H1 (cell line): ENCODE data around the gene OR52N2. TPM values are rescaled to one million over a fixed set of nuclear protein-coding genes. Genes with fewer than 3 reads are reported as not detected.

Experiments
- CTCF ChIA-PET: fragments of 300-600 bp; sonication (Branson Sonifier 250); formaldehyde crosslinking; loops from one replicate; lab custom pipeline; 2021; ENCODE audit not compliant: partially characterized antibody; lab: Charles Lee
- POLR2A ChIA-PET: fragments of 300-600 bp; sonication (Branson Sonifier 250); formaldehyde crosslinking; loops from one replicate; lab custom pipeline; 2021; ENCODE audit warnings: inconsistent platforms; ENCODE audit not compliant: partially characterized antibody; lab: Charles Lee
- DNase-seq, 2 experiments: peaks; one replicate each; pipeline versions ENCODE4 v3.0.0 to v3.0.0-alpha.2; 2010 to 2022; ENCODE audit warnings: low spot score in 2 of 2, low read depth in 1 of 2, mixed read lengths in 1 of 2
- FAIRE-seq: peaks from 2 replicates; lab custom pipeline; 2011; peaks lifted over from hg19 to GRCh38; lab: Jason Lieb, UNC
- H2AFZ ChIP-seq: 2 replicates; pipeline ENCODE4 v1.8.1; 2012; ENCODE audit warnings: low read length, inconsistent platforms
- H2AK5ac ChIP-seq: 2 replicates; pipeline ENCODE4 v1.6.1; 2013; ENCODE audit warnings: low read depth, low read length
- H2BK120ac ChIP-seq: replicated peaks from 2 replicates; pipeline ENCODE3; 2013; ENCODE audit warnings: low read depth, low read length, inconsistent platforms
- H2BK12ac ChIP-seq: 2 replicates; pipeline ENCODE4 v1.6.1; 2013; ENCODE audit warnings: low read depth, low read length
- H2BK15ac ChIP-seq: 2 replicates; pipeline ENCODE4 v1.6.1; 2013; ENCODE audit warnings: low read length
- H2BK20ac ChIP-seq: 2 replicates; pipeline ENCODE4 v1.6.1; 2013; ENCODE audit warnings: low read length
- H2BK5ac ChIP-seq: 2 replicates; pipeline ENCODE4 v1.6.1; 2013; ENCODE audit warnings: low read depth, low read length
- H3K14ac ChIP-seq: 2 replicates; pipeline ENCODE4 v1.6.1; 2013; ENCODE audit warnings: inconsistent platforms; ENCODE audit not compliant: insufficient read length
- H3K18ac ChIP-seq: 2 replicates; pipeline ENCODE4 v1.6.1; 2013; ENCODE audit warnings: low read length; ENCODE audit errors: extremely low read depth
- H3K23ac ChIP-seq: 2 replicates; pipeline ENCODE4 v1.6.1; 2013; ENCODE audit warnings: inconsistent platforms; ENCODE audit not compliant: insufficient read length
- H3K23me2 ChIP-seq: 2 replicates; pipeline ENCODE4 v1.6.1; 2013; ENCODE audit warnings: low read depth, low read length
- H3K27ac ChIP-seq: 2 replicates; pipeline ENCODE4 v1.6.1; 2011; ENCODE audit warnings: low read depth, low read length, inconsistent platforms
- H3K27me3 ChIP-seq, 4 experiments: replicated peaks in 1 of 4; 1 replicate in 1 of 4; 2 replicates in 3 of 4; pipeline versions ENCODE4 v1.6.1 to v1.8.1; 2011 to 2013; ENCODE audit warnings: low read length in 3 of 4, mild to moderate bottlenecking in 3 of 4, inconsistent platforms in 2 of 4, mixed read lengths in 2 of 4, moderate library complexity in 1 of 4; ENCODE audit not compliant: control insufficient read depth in 3 of 4, insufficient read depth in 3 of 4; ENCODE audit errors: extremely low read depth in 1 of 4
- H3K36me3 ChIP-seq, 4 experiments: 2 replicates each; pipeline versions ENCODE4 v1.6.1 to v1.8.1; 2011 to 2013; ENCODE audit warnings: mild to moderate bottlenecking in 4 of 4, low read length in 3 of 4, moderate library complexity in 2 of 4, control low read depth in 1 of 4, inconsistent platforms in 1 of 4; ENCODE audit not compliant: insufficient read depth in 4 of 4, control insufficient read depth in 2 of 4
- H3K4ac ChIP-seq: replicated peaks from 2 replicates; pipeline ENCODE3; 2013; ENCODE audit warnings: low read length, low read depth, mixed read lengths, inconsistent platforms; ENCODE audit not compliant: insufficient read length
- H3K4me1 ChIP-seq, 4 experiments: replicated peaks in 1 of 4; 1 replicate in 1 of 4; 2 replicates in 3 of 4; pipeline versions ENCODE4 v1.6.1 to v1.8.1; 2011 to 2013; ENCODE audit warnings: low read length in 3 of 4, inconsistent platforms in 2 of 4, mixed read lengths in 1 of 4; ENCODE audit not compliant: insufficient read depth in 4 of 4, control insufficient read depth in 3 of 4
- H3K4me2 ChIP-seq, 2 experiments: 2 replicates each; pipeline versions ENCODE4 v1.6.1 to v1.8.1; 2011 to 2013; ENCODE audit warnings: low read depth in 2 of 2, low read length in 2 of 2, control low read depth in 1 of 2, inconsistent platforms in 1 of 2, mild to moderate bottlenecking in 1 of 2; ENCODE audit not compliant: insufficient read depth in 1 of 2
- H3K4me3 ChIP-seq, 4 experiments: fragments of 200-600, 300-600 bp in 1 of 4; sonication (generic), shearing (Covaris generic), sonication (Bioruptor Twin) in 1 of 4; 2 replicates each; pipeline versions ENCODE4 v1.5.1 to v1.8.1; 2011 to 2016; ENCODE audit warnings: low read length in 4 of 4, low read depth in 3 of 4, control low read depth in 2 of 4, inconsistent platforms in 2 of 4, mild to moderate bottlenecking in 2 of 4, mixed read lengths in 1 of 4, moderate library complexity in 1 of 4; ENCODE audit not compliant: insufficient read depth in 2 of 4; ENCODE audit errors: extremely low read depth in 1 of 4
- H3K56ac ChIP-seq: replicated peaks from 2 replicates; pipeline ENCODE3; 2013; ENCODE audit warnings: low read depth, mild to moderate bottlenecking, mixed read lengths, low read length, inconsistent platforms; ENCODE audit not compliant: insufficient read length
- H3K79me1 ChIP-seq: 2 replicates; pipeline ENCODE4 v1.6.1; 2013; ENCODE audit warnings: low read depth, low read length, control low read depth
- H3K79me2 ChIP-seq, 2 experiments: 2 replicates each; pipeline versions ENCODE4 v1.6.1 to v1.8.1; 2012 to 2013; ENCODE audit warnings: low read length in 2 of 2, mild to moderate bottlenecking in 2 of 2, inconsistent platforms in 1 of 2; ENCODE audit not compliant: insufficient read depth in 2 of 2, control insufficient read depth in 1 of 2
- H3K9ac ChIP-seq, 4 experiments: replicated peaks in 1 of 4; 1 replicate in 1 of 4; 2 replicates in 3 of 4; pipeline versions ENCODE4 v1.6.1 to v1.8.1; 2011 to 2013; ENCODE audit warnings: low read depth in 3 of 4, low read length in 3 of 4, control low read depth in 2 of 4, mild to moderate bottlenecking in 2 of 4, moderate library complexity in 2 of 4, inconsistent platforms in 1 of 4; ENCODE audit errors: extremely low read depth in 1 of 4
- H3K9me3 ChIP-seq, 2 experiments: 2 replicates each; pipeline versions ENCODE4 v1.6.1 to v1.8.1; 2012 to 2013; ENCODE audit warnings: mild to moderate bottlenecking in 2 of 2, moderate library complexity in 2 of 2, control low read depth in 1 of 2, inconsistent platforms in 1 of 2, low read depth in 1 of 2, low read length in 1 of 2, mixed read lengths in 1 of 2; ENCODE audit not compliant: insufficient read depth in 2 of 2
- H4K20me1 ChIP-seq, 2 experiments: replicated peaks in 1 of 2; 2 replicates each; pipeline versions ENCODE3 to v1.8.1; 2011 to 2013; ENCODE audit warnings: inconsistent platforms in 2 of 2, low read length in 2 of 2, mild to moderate bottlenecking in 1 of 2; ENCODE audit not compliant: insufficient read depth in 2 of 2, control insufficient read depth in 1 of 2
- H4K5ac ChIP-seq: 2 replicates; pipeline ENCODE4 v1.6.1; 2013; ENCODE audit warnings: low read length, low read depth, mixed read lengths, inconsistent platforms; ENCODE audit not compliant: insufficient read length
- H4K8ac ChIP-seq: 2 replicates; pipeline ENCODE4 v1.8.0; 2013; ENCODE audit warnings: mild to moderate bottlenecking, moderate library complexity, low read length, inconsistent platforms; ENCODE audit not compliant: insufficient read depth; ENCODE audit errors: extremely low read depth
- H4K91ac ChIP-seq: replicated peaks from 2 replicates; pipeline ENCODE3; 2013; ENCODE audit warnings: low read length, mixed read lengths, inconsistent platforms; ENCODE audit not compliant: insufficient read length
- RBBP5 ChIP-seq: IDR thresholded peaks from 2 replicates; pipeline ENCODE4 v1.7.1; 2012; ENCODE audit warnings: low read depth, mild to moderate bottlenecking, inconsistent platforms, low read length, moderate library complexity, borderline replicate concordance
- WGBS, 2 experiments: shearing (Covaris generic) in 1 of 2; methylation state at CpG; one replicate each; pipeline versions ENCODE4 v1.1.6 to v1.1.7; 2013 to 2015; ENCODE audit warnings: low lambda C conversion rate in 2 of 2, mixed read lengths in 2 of 2, inconsistent platforms in 1 of 2, low coverage in 1 of 2, missing lambda C conversion rate in 1 of 2; ENCODE audit not compliant: insufficient replicate concordance in 2 of 2, insufficient coverage in 1 of 2, insufficient read length in 1 of 2; ENCODE audit errors: extremely low coverage in 1 of 2, missing lambda C conversion rate in 1 of 2; 5-methylcytosine and 5-hydroxymethylcytosine counted together
- polyA plus RNA-seq, 7 experiments: library from polyadenylated mRNA; depleted of rRNA in 3 of 7; stranded (reverse) in 5 of 7; unstranded in 2 of 7; fragments of >200 nt in 5 of 7; fragments of 200-250 nt in 2 of 7; gene quantifications; 1 replicate in 5 of 7; 2 replicates in 1 of 7; 4 replicates in 1 of 7; pipeline versions ENCODE4 v1.2.1 to v1.2.3, GENCODE V29; 2011 to 2013; ENCODE audit warnings: missing spikeins in 2 of 7, mixed read lengths in 2 of 7
- total RNA-seq: library from RNA; stranded (reverse); fragmentation: NEBNext Ultra II Directional; extraction: Animal tissue kit (Norgen Biotek cat#: 25700); gene quantifications from 2 replicates; pipeline ENCODE4 v1.2.1, GENCODE V29; 2021

The OR52N2 gene
- total and polyA plus RNA-seq, 2 of the 8 experiments (the other 6 are each of a cell fraction or from before 2014, with no cell fraction given) = 0.39 to 4.8 TPM

- Histone ChIP-seq H3K36me3 (no peaks in the 10 kb centered on the region), H3K23ac (no peak overlapping the region), H3K56ac (no peak overlapping the region), H2BK15ac (no peak overlapping the region), H3K4me2 (no peak overlapping the region), H4K5ac (no peak overlapping the region), H3K4ac (no peak overlapping the region), H3K14ac (no peak overlapping the region), H2BK5ac (no peak overlapping the region), H4K8ac (no peak overlapping the region), H3K18ac (no peak overlapping the region), H3K4me1 (no peaks in the 10 kb centered on the region), H3K27me3 (no peaks in the 10 kb centered on the region), H3K9ac (no peak overlapping the region), H2AK5ac (no peak overlapping the region), H3K79me2 (no peaks in the 10 kb centered on the region), H3K23me2 (no peaks in the 10 kb centered on the region), H2BK20ac (no peak overlapping the region), H2BK12ac (no peak overlapping the region), H4K20me1 (no peaks in the 10 kb centered on the region), H3K27ac (no peak overlapping the region), H2BK120ac (no peak overlapping the region), H3K4me3 (no peak overlapping the region), H3K79me1 (no peaks in the 10 kb centered on the region), H2AFZ (no peak overlapping the region), H4K91ac (no peak overlapping the region), H3K9me3 (no peaks in the 10 kb centered on the region)
- FAIRE-seq (no peak), DNase-seq (no peak)
- ChIA-PET CTCF (interaction anchor here (1.0 to 1.1 kb wide), 3 partner anchors 8 to 185 kb away, joined by 3 to 4 read pairs (median 4); no protein-coding TSS in a partner anchor), POLR2A (no interaction called here)
- TF ChIP-seq RBBP5 = no peak
- 89% methylated on average over 6 of the region's 6 CpGs; no CpG with 5 or more reads in 1 of the 2 experiments for WGBS, 2 experiments
These were observed 12.2 kb upstream of the OR52N2 start for GRCh38 chr11:5796541-5796940.
